NCI-H146 treated with DMSO at 0.1 percent for 48 hours (cell line): Measurements from ENCODE around the gene UBA52.
A peak's percentile ranks its signal among the peaks of the same experiment; 100 is the strongest.

Experiments used
- DNase-seq: peaks from one replicate; lab custom pipeline; 2025; ENCODE audit not compliant: unreplicated experiment; lab: John Stamatoyannopoulos, UW

UBA52 gene

DNA sequence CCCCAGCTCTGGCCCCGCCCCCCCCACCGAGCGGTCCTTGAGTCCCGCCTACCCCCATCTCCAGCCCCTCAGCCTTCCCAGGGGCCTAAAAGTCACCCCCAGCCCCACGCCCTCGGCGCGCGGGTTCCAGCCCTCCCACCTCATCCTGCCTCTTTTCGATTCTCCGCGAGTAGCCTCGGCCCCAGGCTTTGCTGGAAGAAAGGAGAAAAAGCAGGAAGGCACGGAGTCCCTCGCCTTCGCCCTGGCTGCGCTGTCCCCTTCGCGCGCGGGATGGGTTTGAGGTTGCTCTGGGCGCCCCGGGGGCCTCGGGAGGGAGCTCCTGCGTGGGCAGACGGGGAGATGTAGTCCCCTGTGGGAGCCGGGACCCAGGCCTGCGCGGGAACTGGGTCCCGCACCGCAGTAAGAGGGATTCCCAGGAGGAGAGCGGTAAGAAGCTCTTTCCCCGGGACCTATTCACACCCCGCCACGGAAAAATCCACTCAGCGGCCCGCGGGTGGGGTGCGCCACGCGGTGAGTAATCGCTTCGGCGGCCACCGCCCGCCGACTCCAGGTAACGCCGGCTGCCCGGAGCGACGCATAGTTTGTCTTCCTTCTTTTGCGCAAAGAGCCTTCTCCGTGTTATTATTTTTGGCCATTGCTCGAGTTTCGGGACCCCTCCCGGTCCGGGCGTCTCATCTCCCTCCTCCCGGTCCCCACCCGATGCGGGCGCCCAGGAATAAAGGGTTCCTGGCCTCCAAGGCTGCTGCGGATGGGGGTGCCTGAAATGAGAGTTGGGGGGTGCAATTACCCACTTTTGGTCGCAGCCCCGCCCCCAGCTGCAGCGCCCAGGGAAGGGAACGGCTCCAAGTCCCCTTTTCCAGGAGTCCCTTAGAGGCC is 35.8 kb downstream of the UBA52 start:
- no peak for DNase-seq

DNA sequence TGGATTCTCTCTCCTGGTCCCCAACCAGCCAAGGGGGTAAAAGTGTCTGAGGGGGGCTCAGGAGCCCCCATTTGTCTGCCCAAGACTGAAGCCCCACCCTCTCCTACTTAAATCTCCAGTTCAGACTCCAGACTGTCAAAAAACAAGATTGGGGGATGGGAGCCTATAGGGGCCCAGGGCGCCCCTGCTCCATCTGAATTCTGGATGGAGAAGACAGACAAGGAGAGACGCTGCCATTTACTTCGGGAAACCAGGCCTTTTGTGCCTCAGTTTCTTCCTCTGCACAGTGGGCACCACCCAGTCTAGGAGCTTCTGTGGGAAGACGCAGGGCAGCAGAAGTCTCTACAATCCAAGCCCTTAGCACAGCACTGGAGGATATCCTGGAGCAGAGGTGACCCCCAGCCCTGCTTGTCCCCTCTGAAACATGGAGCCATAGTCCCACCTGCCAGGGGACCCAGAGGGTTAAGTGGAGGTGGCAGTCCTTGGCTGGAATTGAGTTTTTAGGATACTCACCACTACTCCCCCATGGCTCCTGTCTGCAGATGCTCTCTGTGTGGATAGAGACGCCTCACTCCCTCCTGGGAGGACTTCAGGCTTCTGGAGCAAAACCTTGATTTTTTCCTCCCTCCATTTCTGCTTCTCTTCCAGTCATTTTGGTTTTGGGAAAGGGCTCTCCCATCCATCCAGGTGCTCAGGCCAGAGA is 36.6 kb downstream of the UBA52 start:
- DNase-seq, result no peak

DNA sequence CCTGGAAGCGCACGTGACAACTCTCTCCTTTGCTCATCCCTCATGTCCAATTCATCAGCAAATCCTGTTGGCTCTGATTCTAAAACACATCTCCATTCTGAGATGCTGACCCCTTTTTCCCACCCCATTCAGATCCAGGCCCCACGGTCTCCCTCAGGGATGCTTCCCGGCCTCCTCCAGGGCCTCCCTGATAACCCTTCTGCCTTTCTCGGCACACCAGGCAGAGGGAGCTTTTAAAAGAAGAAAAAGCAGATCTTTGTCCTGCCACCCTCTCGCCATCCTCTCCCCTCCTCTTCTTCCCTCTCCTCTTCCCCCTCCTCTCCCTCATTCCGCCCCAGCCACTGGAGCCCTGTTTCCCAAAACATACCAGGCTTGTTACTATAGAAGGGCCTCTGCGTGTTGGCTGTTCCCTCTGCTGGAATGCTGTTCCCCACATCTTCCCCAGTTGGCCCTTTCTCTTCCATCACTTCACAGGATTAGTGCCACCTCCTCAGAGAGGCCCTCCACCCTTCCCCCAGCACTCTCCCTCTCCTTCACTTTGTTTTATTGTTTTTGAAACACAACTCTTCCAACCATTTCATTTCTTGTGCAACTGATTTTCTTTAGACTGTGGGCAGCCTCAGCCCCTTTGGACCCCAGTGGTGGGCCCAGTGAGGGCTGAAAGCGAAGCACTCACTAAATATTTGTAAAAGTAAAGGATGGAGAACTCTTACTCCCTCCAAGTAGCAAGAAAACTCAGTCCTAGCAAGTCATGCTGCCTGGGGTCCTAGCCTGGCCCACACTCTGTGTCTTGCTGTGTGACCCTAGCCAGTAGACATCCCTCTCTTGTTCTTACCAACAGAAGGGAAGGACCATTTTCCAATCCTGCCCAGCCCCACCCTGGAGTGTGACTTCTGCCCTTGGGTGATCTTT is 37.4 kb downstream of the UBA52 start:
- DNase-seq, result no peak

DNA sequence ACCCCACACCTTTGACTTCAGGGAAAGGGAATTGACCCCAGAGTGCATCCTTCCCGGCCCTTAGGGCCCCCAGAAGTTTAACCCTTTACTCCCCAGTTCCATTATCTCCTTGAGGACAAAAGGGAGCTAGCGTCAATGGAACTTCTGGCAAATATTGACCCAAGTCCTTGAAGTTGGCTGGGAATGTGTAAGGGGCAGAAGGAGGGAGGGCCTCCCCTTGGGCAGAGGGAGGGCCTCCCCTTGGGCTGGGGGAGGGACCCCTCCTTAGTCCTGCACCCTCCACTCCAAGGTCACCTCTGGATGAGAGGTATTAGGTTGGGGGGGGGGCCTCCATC is 38.0 kb downstream of the UBA52 start:
- DNase-seq, result no peak

DNA sequence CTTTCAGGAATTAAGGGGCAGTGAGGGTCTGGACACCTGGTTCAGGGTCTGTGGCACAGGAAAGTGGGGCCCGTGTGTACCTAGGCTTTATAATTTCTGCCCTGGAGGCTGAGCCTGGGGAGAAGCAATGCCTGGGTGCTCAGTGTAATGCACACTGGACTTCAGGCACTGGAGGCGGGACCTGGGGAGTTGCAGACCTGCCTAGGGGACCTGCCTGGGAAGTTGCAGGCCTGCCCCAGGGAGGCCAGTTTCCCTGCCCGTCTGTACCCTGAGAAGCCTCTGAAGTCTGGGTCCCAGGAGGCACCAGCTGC is 38.5 kb downstream of the UBA52 start:
- no peak for DNase-seq

DNA sequence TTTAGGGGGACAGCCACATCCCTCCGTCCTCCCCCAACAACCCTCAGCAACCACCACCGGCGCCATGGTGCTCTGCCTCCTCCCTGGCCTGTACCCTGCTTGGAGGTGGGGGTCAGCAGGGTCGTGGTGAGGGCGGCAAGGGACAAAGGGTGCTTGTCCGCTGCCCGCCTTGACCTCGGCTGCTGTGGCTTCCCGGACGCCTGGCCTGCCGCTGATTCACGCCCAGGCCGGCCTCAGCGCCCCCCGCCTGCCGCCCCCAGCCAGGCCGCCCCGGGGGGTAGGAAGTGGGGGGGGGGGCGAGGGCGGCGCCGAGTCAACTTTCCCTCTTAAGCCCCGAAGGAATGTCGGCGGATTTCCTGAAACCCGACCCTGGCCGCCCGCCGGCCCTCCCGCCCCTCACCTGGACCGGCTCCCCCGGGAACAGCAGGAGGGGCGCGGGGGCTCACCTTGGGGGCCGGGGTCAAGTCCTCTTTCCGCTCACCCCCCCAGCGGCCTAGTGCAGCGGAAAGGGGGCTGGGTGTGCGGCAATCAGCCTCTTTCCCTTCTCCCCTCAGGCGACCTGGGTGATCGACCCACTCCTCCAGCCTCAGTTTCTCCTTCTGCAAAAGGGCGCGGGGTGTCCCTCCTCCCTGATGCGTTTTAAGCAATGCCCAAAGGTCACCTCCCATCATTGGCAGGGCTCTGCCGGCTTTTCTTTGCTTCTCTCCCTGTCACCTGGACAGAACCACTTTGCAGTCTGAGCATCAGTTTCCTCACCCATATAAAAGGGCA is 39.1 kb downstream of the UBA52 start:
- no peak for DNase-seq

DNA sequence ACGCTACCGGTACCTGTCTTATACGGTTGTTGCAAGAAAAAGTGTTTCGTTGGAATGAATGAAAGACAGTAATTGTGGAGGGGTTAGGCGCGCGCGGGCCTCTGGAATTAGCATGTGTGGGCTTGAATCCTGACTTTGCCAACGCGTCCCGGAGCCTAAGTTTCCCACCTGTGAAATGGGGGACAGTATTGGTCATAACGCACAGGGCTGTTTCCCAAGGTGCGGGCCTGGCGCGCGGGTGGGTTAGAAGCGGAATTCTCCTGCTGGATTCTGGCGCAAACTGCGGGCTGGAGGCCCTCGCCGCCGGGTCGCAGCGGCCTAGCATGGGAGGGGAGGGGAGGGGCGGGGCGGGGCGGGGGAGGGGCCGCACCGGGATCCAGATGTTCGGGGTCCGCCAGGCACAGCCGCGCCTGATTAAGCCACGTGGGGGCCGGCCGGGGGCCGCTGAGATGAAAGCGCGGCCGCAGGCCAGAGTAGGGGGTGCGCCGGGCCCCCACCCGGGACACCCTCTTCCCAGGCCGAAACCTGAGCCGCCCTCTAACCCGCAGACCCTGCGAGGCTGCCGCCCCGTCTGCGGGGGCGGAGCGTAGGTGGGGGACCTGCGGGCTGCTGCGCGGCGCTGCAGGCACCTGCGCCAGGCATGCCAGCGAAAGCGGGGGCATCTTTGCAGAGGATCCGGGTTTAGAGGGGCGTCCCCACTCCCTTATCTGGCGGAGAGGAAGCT is 39.8 kb downstream of the UBA52 start:
- DNase-seq, result no peak

DNA sequence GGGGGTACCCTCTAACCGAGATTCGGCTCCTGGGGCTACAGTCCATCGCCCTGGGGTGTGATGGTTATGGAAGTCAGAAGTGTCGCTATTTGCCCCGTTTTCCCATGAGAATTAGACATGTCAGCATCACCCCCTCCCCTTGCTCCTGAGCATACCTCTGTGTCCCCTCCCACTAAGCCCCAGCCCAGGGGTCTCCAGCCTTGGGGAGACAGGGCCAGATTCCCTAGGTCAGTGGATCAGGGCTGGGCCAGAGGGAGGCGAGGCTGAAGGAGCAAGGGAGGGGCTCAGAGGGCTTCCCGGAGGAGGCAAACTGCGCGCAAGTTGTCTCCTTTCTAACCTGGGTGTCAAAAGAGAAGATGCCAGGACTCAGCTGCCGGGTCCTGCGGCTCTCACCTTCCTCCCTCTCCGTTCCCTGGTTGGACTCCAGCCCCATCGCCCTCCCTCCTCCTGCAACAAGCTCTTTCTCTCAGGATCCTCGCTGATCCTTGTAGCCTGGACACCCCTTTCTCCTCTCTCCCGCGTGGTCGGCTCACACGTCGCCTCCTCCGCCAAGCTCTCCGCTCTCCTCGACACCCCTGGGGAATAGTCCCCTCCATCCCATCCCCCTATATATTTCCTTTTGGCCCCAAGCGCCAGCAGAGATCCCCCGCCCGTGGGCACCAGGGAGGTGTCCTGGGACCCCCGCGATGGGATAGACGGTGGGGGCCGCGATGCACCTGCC is 40.6 kb downstream of the UBA52 start:
- DNase-seq, result no peak

DNA sequence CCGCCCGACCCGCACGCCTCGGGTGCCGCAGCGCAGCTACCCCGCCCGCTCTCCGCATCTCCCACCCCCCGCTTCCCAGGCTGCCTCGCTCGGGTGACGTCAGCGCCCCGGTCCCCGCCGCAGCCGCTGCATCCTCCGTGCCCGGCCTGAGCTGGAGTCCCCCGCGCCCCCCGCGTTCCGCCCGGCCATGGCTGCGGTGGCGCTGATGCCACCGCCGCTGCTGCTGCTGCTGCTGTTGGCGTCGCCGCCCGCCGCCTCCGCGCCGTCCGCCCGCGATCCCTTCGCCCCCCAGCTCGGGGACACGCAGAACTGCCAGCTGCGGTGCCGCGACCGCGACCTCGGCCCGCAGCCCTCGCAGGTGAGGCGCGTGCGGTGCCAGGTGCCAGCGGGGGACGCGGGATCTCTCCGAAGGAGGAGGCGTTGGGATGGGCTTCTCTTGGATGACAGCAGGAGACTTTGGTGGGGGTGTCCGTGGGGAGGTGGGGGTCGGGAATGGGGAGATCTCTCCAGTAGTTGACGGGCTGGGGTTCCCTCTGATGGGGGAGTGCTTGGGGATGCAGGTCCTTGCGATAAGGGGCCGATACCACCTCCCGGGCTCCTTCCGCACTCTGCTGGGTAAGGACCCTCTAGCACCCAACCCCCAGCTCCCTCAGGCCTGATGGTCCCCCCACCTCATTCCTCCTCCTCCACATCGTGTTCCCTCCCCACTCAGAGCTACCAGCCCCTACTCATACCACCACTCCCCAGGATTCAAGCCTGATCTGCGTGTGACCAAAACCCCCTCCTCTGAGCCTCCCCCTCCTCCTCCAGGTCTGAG is 41.3 kb downstream of the UBA52 start, which contains the start of gene TMEM59L:
TMEM59L (plus strand) TSS at position 99 of the 817 bp plus-strand sequence; CDS start at position 188, 89 bp downstream.
- peak; percentile 10 for DNase-seq

DNA sequence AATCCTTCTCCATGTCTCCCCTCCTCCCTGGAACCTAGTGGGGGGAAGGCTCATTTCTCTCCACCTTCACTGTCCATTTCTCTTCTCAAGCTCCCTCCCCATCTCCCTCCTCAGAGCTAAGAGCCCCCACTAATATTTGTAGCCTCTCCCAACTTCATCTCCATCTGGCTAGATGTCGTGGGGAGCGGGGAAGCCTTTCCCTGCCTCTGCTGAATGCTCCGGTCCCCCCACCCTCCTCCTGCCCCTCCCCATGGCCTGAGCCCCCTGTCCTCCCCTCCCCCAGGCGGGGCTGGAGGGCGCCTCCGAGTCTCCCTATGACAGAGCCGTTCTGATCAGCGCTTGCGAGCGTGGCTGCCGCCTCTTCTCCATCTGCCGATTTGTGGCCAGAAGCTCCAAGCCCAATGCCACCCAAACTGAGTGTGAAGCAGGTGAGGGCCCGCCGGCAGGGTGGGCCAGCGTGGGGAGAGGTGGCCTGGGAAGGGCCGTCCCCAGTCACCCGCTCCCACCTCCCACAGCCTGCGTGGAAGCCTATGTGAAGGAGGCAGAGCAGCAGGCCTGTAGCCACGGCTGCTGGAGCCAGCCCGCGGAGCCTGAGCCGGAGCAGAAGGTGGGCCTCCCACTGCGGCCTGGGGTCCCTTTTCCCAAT is 42.1 kb downstream of the UBA52 start:
- DNase-seq, result no peak

DNA sequence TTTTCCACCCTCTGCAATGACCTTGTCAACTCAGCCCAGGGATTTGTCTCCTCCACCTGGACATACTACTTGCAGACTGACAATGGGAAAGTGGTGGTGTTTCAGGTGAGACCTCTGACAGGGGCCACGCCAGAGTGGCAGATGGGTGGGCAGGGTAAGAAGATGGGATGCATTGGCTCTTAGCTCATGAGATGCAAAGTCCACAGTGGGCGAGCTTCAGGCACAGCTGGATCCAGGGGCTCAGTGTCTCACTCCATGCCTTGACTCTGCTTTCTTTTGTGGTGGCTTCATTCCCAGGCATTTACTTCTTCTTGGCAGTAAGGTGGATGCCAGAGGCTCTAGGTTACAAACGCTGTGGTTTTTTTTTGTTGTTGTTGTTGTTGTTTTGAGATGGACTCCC is 44.4 kb downstream of the UBA52 start:
- no peak for DNase-seq

DNA sequence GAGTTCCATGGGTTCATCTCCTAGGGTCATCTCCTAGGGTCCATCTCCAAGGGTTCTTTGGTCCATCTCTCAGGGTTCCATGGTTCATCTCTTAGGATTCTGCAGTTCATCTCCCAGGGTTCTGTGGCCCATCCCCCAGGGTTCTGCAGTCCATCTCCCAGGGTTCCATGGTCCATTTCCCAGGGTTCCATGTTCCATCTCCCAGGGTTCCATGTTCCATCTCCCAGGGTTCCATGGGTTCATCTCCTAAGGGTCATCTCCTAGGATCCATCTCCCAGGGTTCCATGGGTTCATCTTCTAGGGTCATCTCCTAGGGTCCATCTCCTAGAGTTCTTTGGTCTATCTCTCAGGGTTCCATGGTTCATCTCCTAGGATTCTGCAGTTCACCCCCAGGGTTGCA is 45.9 kb downstream of the UBA52 start:
- DNase-seq, result no peak

DNA sequence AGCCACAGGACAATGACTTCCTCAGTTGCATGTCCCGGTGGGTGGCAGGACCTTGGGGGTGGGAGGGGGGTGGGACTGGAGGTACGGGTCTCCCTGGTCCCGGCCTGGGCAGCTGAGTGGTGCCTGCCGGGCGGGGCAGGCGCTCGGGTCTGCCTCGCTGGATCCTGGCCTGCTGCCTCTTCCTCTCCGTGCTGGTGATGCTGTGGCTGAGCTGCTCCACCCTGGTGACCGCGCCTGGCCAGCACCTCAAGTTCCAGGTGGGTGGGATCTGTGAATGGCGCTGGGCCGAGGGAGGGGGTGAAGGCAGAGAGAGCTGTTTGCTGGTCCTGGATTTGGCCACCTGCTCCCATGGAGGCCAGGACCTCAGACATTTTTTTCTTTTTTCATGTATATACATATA is 46.6 kb downstream of the UBA52 start:
- no peak for DNase-seq

DNA sequence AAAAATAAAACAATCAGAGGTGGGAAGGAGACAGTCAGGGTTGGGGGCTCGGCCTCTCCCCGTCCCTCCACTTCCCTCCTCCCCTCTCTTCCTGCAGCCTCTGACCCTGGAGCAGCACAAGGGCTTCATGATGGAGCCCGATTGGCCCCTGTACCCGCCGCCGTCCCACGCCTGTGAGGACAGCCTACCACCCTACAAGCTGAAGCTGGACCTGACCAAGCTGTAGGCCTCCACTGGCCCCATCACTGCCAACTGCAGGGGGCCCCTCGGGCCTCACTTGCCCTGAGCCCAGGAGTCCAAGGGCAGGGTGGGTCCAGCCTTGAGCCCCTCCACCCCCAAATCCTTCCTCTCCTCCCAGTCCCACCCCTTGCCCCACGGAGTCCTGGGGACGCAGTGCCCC is 48.7 kb downstream of the UBA52 start:
- no peak for DNase-seq

DNA sequence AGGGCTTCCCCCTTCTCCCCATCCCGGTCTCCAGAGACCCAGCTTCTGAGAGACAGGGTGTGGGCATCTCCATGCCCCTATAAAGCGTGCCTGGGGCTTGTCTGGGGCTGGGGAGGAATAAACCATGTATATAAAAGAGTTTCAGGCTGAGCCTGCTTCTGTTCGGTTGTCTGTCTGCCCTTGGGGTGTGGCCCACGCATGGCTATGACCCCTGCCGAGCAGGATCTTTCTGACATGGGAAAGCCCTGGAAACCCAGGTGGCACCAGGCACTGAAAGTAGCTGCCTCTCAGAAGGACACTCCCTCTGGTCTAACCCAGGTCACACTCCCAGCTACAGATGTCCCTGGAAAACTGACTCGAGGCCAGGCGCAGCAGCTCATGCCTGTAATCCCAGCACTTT is 49.2 kb downstream of the UBA52 start:
- DNase-seq, result no peak

DNA sequence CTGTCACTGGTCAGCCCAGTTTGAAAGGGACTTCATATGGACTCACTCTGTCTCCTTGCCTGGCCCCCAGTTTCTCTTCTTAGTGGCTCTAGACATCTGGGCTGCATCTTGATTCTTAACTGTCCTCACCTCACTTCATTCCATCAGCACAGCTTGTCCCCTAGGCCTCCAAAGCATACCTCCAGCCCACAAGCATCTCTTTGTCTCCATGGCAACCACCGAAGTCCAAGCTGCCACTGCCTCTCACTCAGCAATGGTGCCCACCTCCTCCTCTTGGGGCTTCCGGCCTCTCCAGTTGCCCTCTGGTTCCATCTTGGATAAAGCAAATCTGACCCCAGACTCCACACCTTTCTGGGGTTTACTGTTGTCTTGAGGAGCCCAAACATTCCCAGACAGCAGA is 55.2 kb downstream of the UBA52 start:
- DNase-seq, result no peak
